ENCODE data around the gene TBX21. TPM values are rescaled to one million over a fixed set of nuclear protein-coding genes. Genes with fewer than 3 reads are reported as not detected.

TBX21 gene
- total RNA-seq, 2 donors from 2014 or later: 1.8 TPM; not detected in 1

DNA sequence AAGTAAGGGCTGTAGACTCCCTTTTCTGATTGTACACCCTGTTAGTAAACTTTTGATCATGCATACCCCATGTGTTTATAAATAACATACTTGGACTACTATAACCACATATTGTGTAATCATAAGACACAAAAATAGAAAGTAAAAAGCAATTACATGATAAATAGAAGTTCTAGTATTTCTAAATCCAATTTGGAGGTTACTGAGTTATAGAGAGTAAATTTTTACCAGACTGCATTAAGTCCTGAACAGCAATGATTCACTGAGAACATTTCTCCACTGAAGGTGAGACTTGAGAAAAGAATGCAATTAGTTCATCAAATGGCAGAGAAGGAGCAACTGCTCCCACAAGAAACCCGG is 46.8 kb upstream of the TBX21 start:
- H3K4me1 ChIP-seq (ENCODE audit: control insufficient read depth in 1 of 2, low read depth in 2 of 2): no peaks in the 10 kb centered on the region
- no peak overlapping the region for H3K27ac ChIP-seq
- DNase-seq (ENCODE audit: low spot score): no peak
- no peak overlapping the region for H3K4me3 ChIP-seq
- H3K27me3 ChIP-seq (replicated peaks; ENCODE audit: insufficient read depth): no peaks in the 10 kb centered on the region
- no peak for ATAC-seq (ENCODE audit: insufficient number of reproducible peaks, low FRiP score, low read depth)
- TF ChIP-seq, protein P1, sequence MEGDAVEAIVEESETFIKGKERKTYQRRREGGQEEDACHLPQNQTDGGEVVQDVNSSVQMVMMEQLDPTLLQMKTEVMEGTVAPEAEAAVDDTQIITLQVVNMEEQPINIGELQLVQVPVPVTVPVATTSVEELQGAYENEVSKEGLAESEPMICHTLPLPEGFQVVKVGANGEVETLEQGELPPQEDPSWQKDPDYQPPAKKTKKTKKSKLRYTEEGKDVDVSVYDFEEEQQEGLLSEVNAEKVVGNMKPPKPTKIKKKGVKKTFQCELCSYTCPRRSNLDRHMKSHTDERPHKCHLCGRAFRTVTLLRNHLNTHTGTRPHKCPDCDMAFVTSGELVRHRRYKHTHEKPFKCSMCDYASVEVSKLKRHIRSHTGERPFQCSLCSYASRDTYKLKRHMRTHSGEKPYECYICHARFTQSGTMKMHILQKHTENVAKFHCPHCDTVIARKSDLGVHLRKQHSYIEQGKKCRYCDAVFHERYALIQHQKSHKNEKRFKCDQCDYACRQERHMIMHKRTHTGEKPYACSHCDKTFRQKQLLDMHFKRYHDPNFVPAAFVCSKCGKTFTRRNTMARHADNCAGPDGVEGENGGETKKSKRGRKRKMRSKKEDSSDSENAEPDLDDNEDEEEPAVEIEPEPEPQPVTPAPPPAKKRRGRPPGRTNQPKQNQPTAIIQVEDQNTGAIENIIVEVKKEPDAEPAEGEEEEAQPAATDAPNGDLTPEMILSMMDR (IDR thresholded peaks at IDR 0.05): no peak
- H3K9me3 ChIP-seq: no peaks in the 10 kb centered on the region
- H3K36me3 ChIP-seq: peaks cover 23% of the 10 kb centered on the region

DNA sequence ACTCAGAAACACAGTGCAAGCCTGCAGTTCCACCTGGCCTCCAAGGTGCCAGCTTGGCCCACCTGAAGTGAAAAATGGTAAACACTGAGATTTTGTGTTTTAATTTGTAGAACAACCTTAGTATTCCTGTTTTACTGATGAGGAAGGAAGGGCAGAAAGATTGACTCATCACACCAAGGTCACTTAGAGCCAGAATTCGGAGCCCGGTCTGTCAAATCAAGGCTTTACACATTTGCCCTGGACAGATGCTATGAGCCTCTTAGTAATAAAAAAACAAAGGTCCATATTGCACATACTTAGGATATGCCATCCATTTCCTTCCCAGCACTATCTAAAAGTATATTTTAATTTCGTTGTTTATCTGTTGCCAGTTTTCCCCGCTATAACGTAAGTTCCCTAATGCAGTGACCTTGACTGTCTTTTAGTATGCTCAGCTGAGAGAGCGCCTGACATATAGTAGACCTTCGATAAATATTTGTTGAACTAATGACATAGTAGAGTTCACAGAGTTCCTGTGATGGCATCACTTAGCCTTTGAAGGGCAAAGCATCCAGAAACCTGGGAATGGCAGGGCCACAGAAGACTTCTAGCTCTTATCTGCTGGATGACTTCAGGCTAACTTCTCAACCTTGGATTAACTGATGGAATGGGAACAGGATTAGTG is 46.2 kb upstream of the TBX21 start:
- TF ChIP-seq, protein P1 (IDR thresholded peaks at IDR 0.05): no peak

GRCh38 chr17:47687328-47687690 is 45.7 kb upstream of the TBX21 start:
- peaks cover 16% of the 10 kb centered on the region for H3K36me3 ChIP-seq
- ATAC-seq (ENCODE audit: insufficient number of reproducible peaks, low FRiP score, low read depth) (no peak), DNase-seq (ENCODE audit: low spot score) (no peak)
- H3K4me3 ChIP-seq: no peak overlapping the region
- no peak overlapping the region for H3K27ac ChIP-seq
- no peaks in the 10 kb centered on the region for H3K27me3 ChIP-seq (replicated peaks; ENCODE audit: insufficient read depth)
- no peaks in the 10 kb centered on the region for H3K4me1 ChIP-seq (ENCODE audit: control insufficient read depth in 1 of 2, low read depth in 2 of 2)
- H3K9me3 ChIP-seq: no peaks in the 10 kb centered on the region
- TF ChIP-seq, protein P1 (IDR thresholded peaks at IDR 0.05): no peak

More for the DNA sequence above, 46.2 kb upstream of the TBX21 start:
- H3K9me3 ChIP-seq: no peaks in the 10 kb centered on the region
- H3K4me3 ChIP-seq: no peak overlapping the region
- DNase-seq (ENCODE audit: low spot score) (no peak), ATAC-seq (ENCODE audit: insufficient number of reproducible peaks, low FRiP score, low read depth) (no peak)
- H3K27ac ChIP-seq: no peak overlapping the region
- H3K27me3 ChIP-seq (replicated peaks; ENCODE audit: insufficient read depth): no peaks in the 10 kb centered on the region
- H3K36me3 ChIP-seq: peaks cover 21% of the 10 kb centered on the region
- no peaks in the 10 kb centered on the region for H3K4me1 ChIP-seq (ENCODE audit: control insufficient read depth in 1 of 2, low read depth in 2 of 2)

GRCh38 chr17:47687748-47688147 is 45.3 kb upstream of the TBX21 start:
- DNase-seq (ENCODE audit: low spot score) (no peak), ATAC-seq (ENCODE audit: insufficient number of reproducible peaks, low FRiP score, low read depth) (no peak)
- H3K4me1 ChIP-seq (ENCODE audit: control insufficient read depth in 1 of 2, low read depth in 2 of 2): peaks cover 2% of the 10 kb centered on the region in 2 donors
- no peaks in the 10 kb centered on the region for H3K27me3 ChIP-seq (replicated peaks; ENCODE audit: insufficient read depth)
- TF ChIP-seq, protein P1 (IDR thresholded peaks at IDR 0.05): no peak
- no peak overlapping the region for H3K27ac ChIP-seq
- H3K4me3 ChIP-seq: no peak overlapping the region
- H3K9me3 ChIP-seq: no peaks in the 10 kb centered on the region
- H3K36me3 ChIP-seq: peaks cover 11% of the 10 kb centered on the region

GRCh38 chr17:47690121-47690520 is 42.9 kb upstream of the TBX21 start:
- Histone ChIP-seq H3K27me3 (replicated peaks; ENCODE audit: insufficient read depth) (no peaks in the 10 kb centered on the region), H3K4me3 (no peak overlapping the region), H3K9me3 (no peaks in the 10 kb centered on the region), H3K4me1 (ENCODE audit: control insufficient read depth in 1 of 2, low read depth in 2 of 2) (peaks cover 8 to 14% of the 10 kb centered on the region in 2 donors), H3K36me3 (peaks cover 3% of the 10 kb centered on the region), H3K27ac (no peak overlapping the region)
- no peak for DNase-seq (ENCODE audit: low spot score)
- ATAC-seq (ENCODE audit: insufficient number of reproducible peaks, low FRiP score, low read depth): no peak
- TF ChIP-seq, protein P1 (IDR thresholded peaks at IDR 0.05): no peak
